GM10266 (cell line): ENCODE measurements around the gene FBXW4.

ENCODE experiments used
- DNase-seq: peaks from one replicate; pipeline ENCODE4 v3.0.0; 2012; ENCODE audit errors: extremely low spot score
- CTCF ChIP-seq: IDR thresholded peaks from 2 replicates; pipeline ENCODE4 v1.5.1; 2012; ENCODE audit warnings: mild to moderate bottlenecking, low read depth; ENCODE audit not compliant: control insufficient read depth, insufficient read depth; ENCODE audit errors: missing control alignments

Gene FBXW4

GRCh38 chr10:101562231-101562630 is 132.7 kb downstream of the FBXW4 start:
- TF ChIP-seq CTCF, result no peak
- DNase-seq, result no peak

DNA sequence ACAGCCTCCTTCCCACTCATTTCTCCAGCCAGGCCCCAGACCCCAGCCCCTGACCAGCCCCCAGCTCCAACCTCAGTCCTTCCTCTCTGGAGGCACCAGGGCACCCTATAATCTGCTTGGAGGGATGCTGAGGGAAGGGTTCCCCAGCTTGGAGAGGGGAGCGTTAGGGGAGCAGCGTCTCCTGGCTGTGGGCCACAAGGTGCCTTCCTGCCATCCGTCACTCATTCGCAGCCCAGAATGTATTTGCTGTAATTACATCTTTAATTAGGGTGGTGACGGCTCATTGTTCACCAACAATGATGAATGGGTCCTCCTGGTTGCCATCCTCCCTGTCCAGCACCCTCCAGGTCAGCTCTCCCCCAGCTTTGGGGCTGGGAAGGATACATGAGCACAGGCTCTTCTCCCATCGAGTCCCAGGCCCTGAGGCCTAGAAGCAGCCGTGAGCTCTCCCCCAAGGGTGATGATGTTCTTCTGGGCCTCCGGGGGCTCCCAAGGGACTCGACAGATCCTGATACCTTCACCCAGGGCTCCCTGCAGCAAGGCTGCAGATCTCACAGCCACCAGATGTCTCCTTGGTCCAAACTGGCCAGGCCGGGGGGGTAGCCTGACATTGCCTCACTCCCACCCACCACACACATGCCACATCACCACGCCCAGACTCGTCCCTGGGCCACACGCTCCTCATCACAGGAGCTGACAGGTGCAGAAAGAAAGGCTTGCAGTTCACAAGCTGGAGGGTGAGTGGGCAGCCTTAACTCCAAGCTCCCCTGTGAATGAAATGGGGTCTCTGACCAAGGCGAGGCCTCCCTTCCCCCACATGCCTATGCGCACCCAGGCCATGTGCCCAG is 133.7 kb downstream of the FBXW4 start:
- no peak for DNase-seq
- TF ChIP-seq CTCF, result no peak
